HG03571 (cell line): ENCODE data around the gene CDC14A.
A peak's percentile ranks its signal among the peaks of the same experiment; 100 is the strongest.

Experiments
- ATAC-seq: cut with Tn5 transposase; IDR thresholded peaks from one replicate; pipeline ENCODE4 v1.9.1; 2021; ENCODE audit not compliant: unreplicated experiment

Gene CDC14A

DNA sequence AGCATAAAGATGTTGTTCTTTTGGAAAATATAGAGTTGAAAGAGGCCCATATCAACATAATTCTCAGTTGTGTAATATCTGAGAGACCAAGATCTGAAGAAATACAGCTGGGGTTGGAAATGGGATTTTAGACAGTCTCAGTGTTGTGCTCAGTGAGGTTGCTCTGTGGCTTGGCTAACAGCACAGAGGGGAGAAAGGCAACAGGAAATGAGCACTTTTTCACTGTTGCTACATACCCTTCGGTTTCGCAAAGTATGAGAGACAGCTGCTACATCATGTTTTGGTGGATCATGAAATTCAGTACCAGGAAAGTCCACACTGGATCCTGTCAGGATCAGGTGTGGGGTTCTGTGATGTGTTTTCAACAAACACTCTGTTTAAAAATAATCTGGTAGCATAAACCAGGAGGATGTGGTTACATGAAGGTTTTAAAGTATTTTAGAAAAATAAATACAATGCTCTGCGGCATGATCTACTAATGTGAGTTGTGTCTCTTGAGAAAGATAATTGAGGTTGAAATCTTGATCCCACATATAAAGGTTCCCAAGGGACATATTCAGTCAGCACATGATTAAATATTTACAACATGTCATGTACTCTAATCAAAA is 178.7 kb downstream of the CDC14A start:
- peak; percentile 91 for ATAC-seq

GRCh38 chr1:100532645-100533044 is 180.3 kb downstream of the CDC14A start:
- ATAC-seq = no peak

- no peak for ATAC-seq
These were observed 183.0 kb downstream of the CDC14A start for GRCh38 chr1:100535264-100535663.

GRCh38 chr1:100536031-100536430 is 183.7 kb downstream of the CDC14A start:
- ATAC-seq = peak; percentile 77

DNA sequence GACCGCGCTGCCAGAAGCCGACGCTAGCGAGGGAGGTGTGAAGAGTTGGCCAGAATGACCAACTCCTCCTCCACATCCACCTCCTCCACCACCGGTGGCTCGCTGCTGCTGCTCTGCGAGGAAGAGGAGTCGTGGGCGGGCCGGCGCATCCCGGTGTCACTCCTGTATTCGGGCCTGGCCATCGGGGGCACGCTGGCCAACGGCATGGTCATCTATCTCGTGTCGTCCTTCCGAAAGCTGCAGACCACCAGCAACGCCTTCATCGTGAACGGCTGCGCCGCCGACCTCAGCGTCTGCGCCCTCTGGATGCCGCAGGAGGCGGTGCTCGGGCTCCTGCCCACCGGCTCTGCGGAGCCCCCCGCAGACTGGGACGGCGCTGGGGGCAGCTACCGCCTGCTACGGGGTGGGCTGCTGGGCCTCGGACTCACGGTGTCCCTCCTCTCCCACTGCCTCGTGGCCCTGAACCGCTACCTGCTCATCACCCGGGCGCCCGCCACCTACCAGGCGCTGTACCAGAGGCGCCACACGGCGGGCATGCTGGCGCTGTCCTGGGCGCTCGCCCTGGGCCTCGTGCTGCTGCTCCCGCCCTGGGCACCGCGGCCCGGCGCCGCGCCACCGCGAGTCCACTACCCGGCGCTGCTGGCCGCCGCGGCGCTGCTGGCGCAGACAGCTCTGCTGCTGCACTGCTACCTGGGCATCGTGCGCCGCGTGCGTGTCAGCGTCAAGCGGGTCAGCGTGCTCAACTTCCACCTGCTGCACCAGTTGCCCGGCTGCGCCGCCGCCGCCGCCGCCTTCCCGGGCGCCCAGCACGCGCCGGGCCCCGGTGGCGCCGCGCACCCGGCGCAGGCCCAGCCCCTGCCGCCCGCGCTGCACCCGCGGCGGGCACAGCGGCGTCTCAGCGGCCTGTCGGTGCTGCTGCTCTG is 186.9 kb downstream of the CDC14A start:
- ATAC-seq = no peak

DNA sequence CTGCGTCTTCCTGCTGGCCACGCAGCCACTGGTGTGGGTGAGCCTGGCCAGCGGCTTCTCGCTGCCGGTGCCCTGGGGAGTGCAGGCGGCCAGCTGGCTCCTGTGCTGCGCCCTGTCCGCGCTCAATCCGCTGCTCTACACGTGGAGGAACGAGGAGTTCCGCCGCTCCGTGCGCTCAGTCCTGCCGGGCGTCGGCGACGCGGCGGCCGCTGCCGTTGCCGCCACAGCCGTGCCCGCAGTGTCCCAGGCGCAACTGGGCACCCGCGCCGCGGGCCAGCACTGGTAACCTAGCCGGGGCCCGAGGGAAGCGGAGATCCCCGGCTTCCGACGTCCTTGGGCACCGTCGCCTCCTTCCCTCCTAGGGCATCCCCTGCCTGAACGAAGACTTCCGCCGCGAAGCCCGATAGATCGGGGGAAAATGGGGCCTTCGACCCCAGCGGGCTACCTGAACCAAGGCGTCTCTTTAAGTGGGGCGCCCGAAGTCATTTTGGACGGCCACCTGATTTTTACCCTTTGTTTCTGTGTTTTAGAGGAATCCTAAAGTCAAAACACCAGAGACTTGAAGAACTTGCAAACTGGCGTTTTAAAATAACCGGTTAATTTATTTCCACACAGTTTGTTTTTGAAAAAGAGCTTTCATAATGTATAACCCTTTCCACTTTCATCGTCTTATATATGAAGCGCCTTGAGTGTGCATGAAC is 187.7 kb downstream of the CDC14A start:
- no peak for ATAC-seq

DNA sequence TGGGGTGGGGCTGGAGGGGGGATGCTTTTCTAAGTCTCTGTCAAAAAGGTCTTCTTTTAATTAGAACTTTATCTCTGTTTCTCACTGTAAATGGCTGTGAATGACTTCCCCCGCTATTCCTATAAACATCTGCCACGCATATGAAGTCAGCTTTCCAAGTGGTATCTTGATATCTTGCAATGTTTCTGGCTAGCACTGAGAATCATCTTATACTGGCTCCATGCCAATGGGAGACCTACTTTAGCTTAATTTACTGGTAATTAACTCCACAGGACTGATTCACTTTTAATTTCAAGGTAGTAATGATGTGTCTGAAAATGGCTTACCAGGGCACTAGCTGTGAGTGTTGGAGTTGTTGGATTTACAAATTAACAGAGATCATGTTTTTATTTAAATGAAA is 190.0 kb downstream of the CDC14A start:
- ATAC-seq = no peak

GRCh38 chr1:100543640-100544039 is 191.3 kb downstream of the CDC14A start:
- ATAC-seq = no peak

DNA sequence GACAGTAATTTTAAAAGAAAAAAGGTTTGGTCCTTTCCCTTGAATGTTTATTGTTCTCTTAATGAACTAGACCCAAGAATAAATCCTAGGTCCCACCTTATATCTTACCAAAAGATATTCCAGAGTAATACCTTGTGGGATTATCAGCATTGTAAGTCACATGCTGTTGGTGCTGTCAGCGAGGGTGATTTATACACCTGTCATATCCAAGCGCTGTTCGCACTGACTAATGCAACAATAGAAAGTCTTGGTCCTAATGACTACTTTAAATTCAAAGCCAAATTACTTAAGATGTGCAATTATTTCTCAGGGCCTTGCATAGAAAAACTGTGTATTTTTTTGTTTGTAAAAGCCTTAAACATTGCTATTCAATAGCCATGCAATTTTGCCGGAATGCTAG is 192.5 kb downstream of the CDC14A start:
- ATAC-seq = no peak

GRCh38 chr1:100545855-100546254 is 193.5 kb downstream of the CDC14A start:
- no peak for ATAC-seq

GRCh38 chr1:100552031-100552430 is 199.7 kb downstream of the CDC14A start:
- ATAC-seq = no peak

- no peak for ATAC-seq
These were observed 200.6 kb downstream of the CDC14A start for GRCh38 chr1:100552922-100553321.

DNA sequence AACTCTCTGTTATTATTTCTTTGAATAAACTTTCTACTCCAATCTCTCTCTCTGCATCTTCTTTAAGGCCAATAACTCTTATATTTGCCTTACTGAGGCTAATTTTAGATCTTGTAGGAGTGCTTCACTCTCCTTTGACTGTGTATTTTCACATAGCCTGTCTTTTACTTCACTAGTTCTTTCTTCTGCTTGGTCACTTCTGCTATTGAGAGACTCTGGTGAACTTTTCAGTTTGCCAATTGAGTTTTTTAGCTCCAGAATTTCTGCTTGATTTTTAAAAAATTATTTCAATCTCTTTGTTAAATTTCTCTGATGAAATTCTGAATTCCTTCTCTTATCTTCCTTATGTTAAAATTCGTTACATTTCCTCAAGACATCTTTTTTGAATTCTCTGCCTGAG is 203.9 kb downstream of the CDC14A start:
- no peak for ATAC-seq

DNA sequence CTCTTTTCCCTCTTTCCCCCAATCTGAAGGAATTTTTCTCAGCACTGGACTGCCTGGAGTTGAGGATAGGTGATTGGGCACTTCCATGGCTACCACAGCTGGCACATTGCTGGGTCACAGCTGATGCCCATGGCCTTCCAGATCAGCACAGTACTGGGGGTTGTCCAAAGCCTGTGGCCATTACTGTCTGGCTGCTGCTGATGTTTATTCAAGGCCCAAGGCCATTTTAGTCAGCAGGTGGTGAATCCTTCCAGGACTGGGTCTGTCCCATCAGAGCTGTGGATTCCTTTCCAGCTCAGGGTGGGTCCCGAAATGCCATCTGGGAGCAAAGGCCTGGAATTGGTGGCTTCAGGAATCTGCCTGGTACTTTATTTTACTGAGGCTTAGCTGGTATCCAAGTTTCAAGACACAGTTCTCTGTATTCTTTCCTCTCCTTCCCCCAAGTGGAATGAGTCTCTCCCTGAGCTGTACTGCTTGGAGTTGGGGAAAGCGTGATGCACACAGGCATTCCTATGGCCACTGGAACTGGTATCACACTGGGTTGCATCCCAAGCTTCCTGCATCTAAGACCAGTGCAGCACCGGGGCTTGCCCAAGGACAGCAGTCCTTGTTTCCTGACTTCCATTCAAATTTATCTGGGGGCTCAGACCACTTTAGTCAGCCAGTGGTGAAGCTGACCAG is 204.8 kb downstream of the CDC14A start:
- no peak for ATAC-seq

DNA sequence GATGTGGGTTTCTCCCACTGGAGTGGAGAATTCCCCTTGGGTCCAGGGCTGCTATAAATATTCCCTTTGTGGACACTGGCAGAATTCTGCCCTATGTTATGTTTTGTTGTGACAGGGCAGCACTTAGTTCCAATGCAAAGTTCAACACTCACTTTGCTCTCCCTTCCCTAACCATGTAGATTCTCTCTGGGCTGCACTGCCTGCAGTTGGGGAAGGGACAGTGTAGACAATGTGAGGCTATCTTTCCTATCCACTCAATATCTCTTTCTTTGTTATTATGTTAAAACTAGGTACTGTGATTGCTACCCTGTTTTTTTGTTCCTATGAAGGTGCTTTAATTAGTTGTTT is 205.3 kb downstream of the CDC14A start:
- ATAC-seq = no peak

DNA sequence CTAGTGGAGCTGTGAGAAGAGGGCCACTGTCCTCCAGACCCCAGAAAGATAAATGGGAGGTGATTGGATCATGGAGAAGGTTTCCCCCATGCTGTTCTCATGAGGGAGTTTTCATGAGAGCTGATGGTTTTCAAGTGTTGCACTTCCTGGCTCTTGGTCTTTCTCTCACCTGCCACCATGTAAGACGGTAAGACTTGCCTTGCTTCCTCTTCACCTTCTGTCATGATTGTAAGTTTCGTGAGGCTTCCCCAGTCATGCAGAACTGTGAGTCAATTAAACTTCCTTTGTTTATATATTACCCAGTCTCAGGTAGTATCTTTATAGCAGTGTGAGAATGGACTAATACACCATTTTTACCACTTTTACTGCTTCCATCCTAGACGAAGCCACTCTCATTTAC is 213.2 kb downstream of the CDC14A start:
- no peak for ATAC-seq

DNA sequence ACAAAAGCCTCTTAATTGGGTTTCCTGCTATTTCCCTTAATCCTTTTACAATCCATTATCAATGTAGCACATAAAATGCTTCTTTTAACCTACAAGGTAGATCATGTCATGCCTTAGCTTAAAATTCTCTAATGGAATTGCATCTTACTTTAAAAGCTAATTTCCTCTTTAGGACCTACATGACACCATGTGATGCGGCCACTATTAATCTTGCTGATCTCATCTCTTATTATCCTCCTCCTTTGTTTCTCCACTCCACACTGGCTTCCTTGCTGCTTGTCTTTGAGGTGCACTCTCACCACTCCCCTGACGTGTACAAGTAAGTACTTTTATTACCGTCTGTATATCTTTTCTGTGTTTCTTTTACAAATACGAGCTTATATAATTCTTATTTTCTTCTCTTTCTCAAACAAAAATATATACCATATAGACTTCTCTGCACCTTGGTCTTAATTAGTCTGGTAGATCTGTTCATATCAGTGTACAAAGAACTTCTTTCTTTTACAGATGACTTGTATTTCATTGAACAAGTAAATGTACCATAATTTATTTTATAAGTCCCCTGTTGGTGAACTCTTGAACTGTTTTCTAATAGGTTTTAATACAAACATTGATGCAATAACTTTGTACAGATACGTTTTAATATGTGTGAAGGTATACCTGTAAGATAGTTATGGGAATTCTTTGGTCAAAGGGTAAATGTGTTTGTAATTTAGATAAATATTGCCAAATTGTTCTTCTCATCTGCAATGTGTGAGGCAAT is 213.8 kb downstream of the CDC14A start:
- ATAC-seq = no peak

GRCh38 chr1:100567062-100567461 is 214.8 kb downstream of the CDC14A start:
- no peak for ATAC-seq
